Measurements from ENCODE around the gene CACNA1S. TPM values are rescaled to one million over a fixed set of nuclear protein-coding genes. Genes with fewer than 3 reads are reported as not detected.

CACNA1S gene
- total RNA-seq, 1 experiment from 2014 or later, result 0.02 TPM

DNA sequence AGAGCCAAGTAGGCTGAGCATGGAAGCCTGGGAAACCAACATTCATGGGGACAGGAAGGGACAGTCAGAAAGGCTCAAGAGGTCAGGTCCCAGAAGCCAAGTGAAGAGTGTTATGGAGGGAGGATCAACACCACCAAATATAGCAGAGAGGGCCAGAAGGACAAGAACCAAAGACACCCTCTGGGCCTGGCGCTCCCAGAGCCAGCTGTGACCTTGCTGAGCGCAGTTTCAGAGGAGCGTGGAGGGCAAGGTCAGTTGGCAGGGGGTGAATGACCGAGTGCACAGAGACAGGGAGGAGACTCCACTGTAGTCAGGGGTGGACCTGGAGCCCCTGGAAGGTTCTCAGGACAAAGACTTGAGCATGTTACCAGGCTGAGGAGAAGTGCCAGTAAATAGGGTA, 19.2 kb upstream of the CACNA1S start:
- CTCF ChIA-PET, result interaction anchor here (0.9 kb wide), 1 partner anchor 93 kb away, joined by 3 read pairs; no protein-coding TSS in a partner anchor
- DNase-seq (ENCODE audit: low spot score) (no peak), ATAC-seq (no peak)
- H3K4me3 Mint-ChIP-seq, result no peak overlapping the region
- no peak overlapping the region for H3K27ac Mint-ChIP-seq
- peaks cover 7% of the 10 kb centered on the region for H3K9me3 Mint-ChIP-seq
- peaks cover 21% of the 10 kb centered on the region for H3K36me3 Mint-ChIP-seq
- POLR2A ChIA-PET, result no interaction called here
- no peaks in the 10 kb centered on the region; the same call in none of the 2 replicates for H3K27me3 Mint-ChIP-seq (ENCODE audit: low read depth)
- no peak for TF ChIP-seq TCF7 (CRISPR knock-in tag; IDR thresholded peaks at IDR 0.05; ENCODE audit: low read depth)
- TF ChIP-seq, protein P1, sequence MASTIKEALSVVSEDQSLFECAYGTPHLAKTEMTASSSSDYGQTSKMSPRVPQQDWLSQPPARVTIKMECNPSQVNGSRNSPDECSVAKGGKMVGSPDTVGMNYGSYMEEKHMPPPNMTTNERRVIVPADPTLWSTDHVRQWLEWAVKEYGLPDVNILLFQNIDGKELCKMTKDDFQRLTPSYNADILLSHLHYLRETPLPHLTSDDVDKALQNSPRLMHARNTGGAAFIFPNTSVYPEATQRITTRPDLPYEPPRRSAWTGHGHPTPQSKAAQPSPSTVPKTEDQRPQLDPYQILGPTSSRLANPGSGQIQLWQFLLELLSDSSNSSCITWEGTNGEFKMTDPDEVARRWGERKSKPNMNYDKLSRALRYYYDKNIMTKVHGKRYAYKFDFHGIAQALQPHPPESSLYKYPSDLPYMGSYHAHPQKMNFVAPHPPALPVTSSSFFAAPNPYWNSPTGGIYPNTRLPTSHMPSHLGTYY (CRISPR knock-in tag; IDR thresholded peaks at IDR 0.05), result no peak
- TF ChIP-seq, protein P2, sequence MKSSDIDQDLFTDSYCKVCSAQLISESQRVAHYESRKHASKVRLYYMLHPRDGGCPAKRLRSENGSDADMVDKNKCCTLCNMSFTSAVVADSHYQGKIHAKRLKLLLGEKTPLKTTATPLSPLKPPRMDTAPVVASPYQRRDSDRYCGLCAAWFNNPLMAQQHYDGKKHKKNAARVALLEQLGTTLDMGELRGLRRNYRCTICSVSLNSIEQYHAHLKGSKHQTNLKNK (CRISPR knock-in tag; IDR thresholded peaks at IDR 0.05), result no peak
- TF ChIP-seq NR2C2 (CRISPR knock-in tag; IDR thresholded peaks at IDR 0.05), result no peak
- peaks cover 10% of the 10 kb centered on the region for H3K4me1 Mint-ChIP-seq

DNA sequence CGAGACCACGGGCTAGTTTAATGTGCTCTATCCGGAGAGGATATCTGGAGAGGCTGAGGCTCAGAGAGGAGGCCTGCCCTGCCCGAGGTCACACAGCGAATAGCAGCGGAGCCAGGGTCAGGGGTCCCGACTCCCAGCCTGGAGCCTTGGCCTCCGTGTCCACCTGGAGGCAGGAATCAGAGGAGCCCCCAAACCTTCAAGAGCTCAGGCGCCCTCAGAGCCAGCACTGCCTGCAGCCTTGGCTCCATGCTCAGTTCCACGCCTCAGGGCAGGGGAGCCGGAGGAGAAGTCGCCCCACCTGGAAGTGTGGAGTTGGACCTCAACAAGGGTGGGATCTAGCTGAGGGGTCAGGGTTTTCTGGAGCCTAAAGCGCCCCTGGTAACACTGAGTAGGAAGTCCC, 16.7 kb upstream of the CACNA1S start:
- Mint-ChIP-seq H3K9me3 (peaks cover 7% of the 10 kb centered on the region), H3K27ac (no peak overlapping the region), H3K27me3 (ENCODE audit: low read depth) (no peaks in the 10 kb centered on the region; the same call in none of the 2 replicates), H3K36me3 (peaks cover 2% of the 10 kb centered on the region), H3K4me3 (no peak overlapping the region), H3K4me1 (peaks cover 10% of the 10 kb centered on the region)
- DNase-seq (ENCODE audit: low spot score), result no peak
- ChIA-PET POLR2A (no interaction called here), CTCF (interaction anchor here (1.5 to 3.7 kb wide), 3 partner anchors 10 to 157 kb away, joined by 4 to 43 read pairs (median 10); no protein-coding TSS in a partner anchor)
- TF ChIP-seq EMX1 (CRISPR knock-in tag; IDR thresholded peaks at IDR 0.05), result no peak
- TF ChIP-seq, protein P2 (CRISPR knock-in tag; IDR thresholded peaks at IDR 0.05), result no peak
- no peak for TF ChIP-seq CBFB (CRISPR knock-in tag; IDR thresholded peaks at IDR 0.05; ENCODE audit: low read depth)
- no peak for TF ChIP-seq TCF7 (CRISPR knock-in tag; IDR thresholded peaks at IDR 0.05; ENCODE audit: low read depth)
- TF ChIP-seq NFATC4 (CRISPR knock-in tag; IDR thresholded peaks at IDR 0.05), result no peak
- TF ChIP-seq, protein P3, sequence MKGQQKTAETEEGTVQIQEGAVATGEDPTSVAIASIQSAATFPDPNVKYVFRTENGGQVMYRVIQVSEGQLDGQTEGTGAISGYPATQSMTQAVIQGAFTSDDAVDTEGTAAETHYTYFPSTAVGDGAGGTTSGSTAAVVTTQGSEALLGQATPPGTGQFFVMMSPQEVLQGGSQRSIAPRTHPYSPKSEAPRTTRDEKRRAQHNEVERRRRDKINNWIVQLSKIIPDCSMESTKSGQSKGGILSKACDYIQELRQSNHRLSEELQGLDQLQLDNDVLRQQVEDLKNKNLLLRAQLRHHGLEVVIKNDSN (CRISPR knock-in tag; IDR thresholded peaks at IDR 0.05), result no peak
- no peak for TF ChIP-seq TP53 (CRISPR knock-in tag; IDR thresholded peaks at IDR 0.05)
- TF ChIP-seq FOXK1 (CRISPR knock-in tag; IDR thresholded peaks at IDR 0.05), result no peak
- TF ChIP-seq ZNF416 (CRISPR knock-in tag; IDR thresholded peaks at IDR 0.05), result no peak
- no peak for TF ChIP-seq FOXP1 (CRISPR knock-in tag; IDR thresholded peaks at IDR 0.05; ENCODE audit: borderline replicate concordance)
- no peak for TF ChIP-seq ESRRA (CRISPR knock-in tag; IDR thresholded peaks at IDR 0.05; ENCODE audit: borderline replicate concordance)
- TF ChIP-seq, protein P4, sequence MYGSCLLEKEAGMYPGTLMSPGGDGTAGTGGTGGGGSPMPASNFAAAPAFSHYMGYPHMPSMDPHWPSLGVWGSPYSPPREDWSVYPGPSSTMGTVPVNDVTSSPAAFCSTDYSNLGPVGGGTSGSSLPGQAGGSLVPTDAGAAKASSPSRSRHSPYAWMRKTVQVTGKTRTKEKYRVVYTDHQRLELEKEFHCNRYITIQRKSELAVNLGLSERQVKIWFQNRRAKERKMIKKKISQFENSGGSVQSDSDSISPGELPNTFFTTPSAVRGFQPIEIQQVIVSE (CRISPR knock-in tag; IDR thresholded peaks at IDR 0.05; ENCODE audit: borderline replicate concordance), result no peak
- TF ChIP-seq NFE2L1 (CRISPR knock-in tag; IDR thresholded peaks at IDR 0.05), result no peak
- no peak for TF ChIP-seq IRF2 (CRISPR knock-in tag; IDR thresholded peaks at IDR 0.05; ENCODE audit: borderline replicate concordance, low read depth)
- no peak for TF ChIP-seq OVOL2 (CRISPR knock-in tag; IDR thresholded peaks at IDR 0.05; ENCODE audit: borderline replicate concordance)
- no peak for TF ChIP-seq SOX15 (CRISPR knock-in tag; IDR thresholded peaks at IDR 0.05)
- no peak for ATAC-seq

DNA sequence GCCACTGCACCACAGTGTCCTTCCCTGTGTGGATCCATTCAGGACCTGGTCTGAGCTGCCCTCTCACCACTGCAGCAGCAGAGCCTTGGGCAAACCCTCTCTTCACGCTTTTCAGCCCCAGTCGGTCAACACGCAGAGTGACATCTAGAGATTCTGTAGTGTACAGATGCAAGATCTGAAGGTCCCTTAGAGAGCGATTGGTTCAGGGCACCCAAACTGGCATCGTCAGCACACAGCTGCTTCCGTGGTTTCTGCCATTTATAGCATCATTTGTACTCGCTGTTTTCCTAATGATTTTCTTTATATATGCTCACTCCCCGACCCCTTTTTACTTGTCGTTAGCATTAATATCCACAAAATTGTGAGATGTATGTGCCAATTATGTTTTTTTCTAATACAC, 16.2 kb upstream of the CACNA1S start:
- TF ChIP-seq NFATC4 (CRISPR knock-in tag; IDR thresholded peaks at IDR 0.05) (no peak), TP53 (CRISPR knock-in tag; IDR thresholded peaks at IDR 0.05) (no peak), NFE2L1 (CRISPR knock-in tag; IDR thresholded peaks at IDR 0.05) (no peak), SOX15 (CRISPR knock-in tag; IDR thresholded peaks at IDR 0.05) (no peak), NFYB (CRISPR knock-in tag; conservative IDR thresholded peaks at IDR 0.05; ENCODE audit: low read depth) (no peak), JUN (CRISPR knock-in tag; IDR thresholded peaks at IDR 0.05) (no peak), FOXP1 (CRISPR knock-in tag; IDR thresholded peaks at IDR 0.05; ENCODE audit: borderline replicate concordance) (no peak)
- TF ChIP-seq, protein P5, sequence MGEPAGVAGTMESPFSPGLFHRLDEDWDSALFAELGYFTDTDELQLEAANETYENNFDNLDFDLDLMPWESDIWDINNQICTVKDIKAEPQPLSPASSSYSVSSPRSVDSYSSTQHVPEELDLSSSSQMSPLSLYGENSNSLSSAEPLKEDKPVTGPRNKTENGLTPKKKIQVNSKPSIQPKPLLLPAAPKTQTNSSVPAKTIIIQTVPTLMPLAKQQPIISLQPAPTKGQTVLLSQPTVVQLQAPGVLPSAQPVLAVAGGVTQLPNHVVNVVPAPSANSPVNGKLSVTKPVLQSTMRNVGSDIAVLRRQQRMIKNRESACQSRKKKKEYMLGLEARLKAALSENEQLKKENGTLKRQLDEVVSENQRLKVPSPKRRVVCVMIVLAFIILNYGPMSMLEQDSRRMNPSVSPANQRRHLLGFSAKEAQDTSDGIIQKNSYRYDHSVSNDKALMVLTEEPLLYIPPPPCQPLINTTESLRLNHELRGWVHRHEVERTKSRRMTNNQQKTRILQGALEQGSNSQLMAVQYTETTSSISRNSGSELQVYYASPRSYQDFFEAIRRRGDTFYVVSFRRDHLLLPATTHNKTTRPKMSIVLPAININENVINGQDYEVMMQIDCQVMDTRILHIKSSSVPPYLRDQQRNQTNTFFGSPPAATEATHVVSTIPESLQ (CRISPR knock-in tag; IDR thresholded peaks at IDR 0.05), result no peak
- DNase-seq (ENCODE audit: low spot score) (no peak), ATAC-seq (no peak)
- ChIA-PET CTCF (interaction anchor here (1.4 to 3.7 kb wide), 7 partner anchors 9 to 220 kb away, joined by 3 to 43 read pairs (median 10); no protein-coding TSS in a partner anchor), POLR2A (no interaction called here)
- H3K4me1 Mint-ChIP-seq, result peaks cover 10% of the 10 kb centered on the region
- no peak overlapping the region for H3K27ac Mint-ChIP-seq
- no peaks in the 10 kb centered on the region; the same call in none of the 2 replicates for H3K27me3 Mint-ChIP-seq (ENCODE audit: low read depth)
- no peaks in the 10 kb centered on the region; the same call in 1 of the 2 replicates for H3K36me3 Mint-ChIP-seq
- peaks cover 7% of the 10 kb centered on the region for H3K9me3 Mint-ChIP-seq
- H3K4me3 Mint-ChIP-seq, result no peak overlapping the region

All from WTC11 (cell line).